Natural killer cell (primary cell): ENCODE data around the gene HOXA10. TPM values are rescaled to one million over a fixed set of nuclear protein-coding genes. Genes with fewer than 3 reads are reported as not detected.
A peak's percentile ranks its signal among the peaks of the same experiment; 100 is the strongest.

ENCODE experiments used
- ATAC-seq, 3 donors: fragments of 150-1000 bp in 2 of 3; fragments of 200-7000 bp in 1 of 3; cut with Tn5 transposase; 1 replicate in 1 of 3; 2 replicates in 2 of 3; pipeline ENCODE4 v1.10.0; 2021; ENCODE audit warnings: mild to moderate bottlenecking in 2 of 3, moderate library complexity in 2 of 3
- DNase-seq, 2 donors: peaks; one replicate each; pipeline versions ENCODE4 v3.0.0 to v3.0.0-alpha.2; 2013 to 2021; ENCODE audit warnings: mixed read lengths in 1 of 2
- H3K27ac ChIP-seq: one replicate; pipeline ENCODE4 v1.5.1; 2013; ENCODE audit warnings: mild to moderate bottlenecking, low read length
- H3K27me3 ChIP-seq: one replicate; pipeline ENCODE4 v1.6.1; 2013; ENCODE audit warnings: low read length; ENCODE audit not compliant: control insufficient read depth, insufficient read depth
- H3K36me3 ChIP-seq: one replicate; pipeline ENCODE4 v1.6.1; 2013; ENCODE audit warnings: low read length; ENCODE audit not compliant: control insufficient read depth, insufficient read depth
- H3K4me1 ChIP-seq: one replicate; pipeline ENCODE4 v1.6.1; 2013; ENCODE audit warnings: low read length; ENCODE audit not compliant: control insufficient read depth, insufficient read depth
- H3K4me3 ChIP-seq: one replicate; pipeline ENCODE4 v1.5.1; 2013; ENCODE audit warnings: low read length
- H3K9me3 ChIP-seq: one replicate; pipeline ENCODE4 v1.6.1; 2013; ENCODE audit warnings: low read length; ENCODE audit not compliant: control insufficient read depth, insufficient read depth
- H3K27ac Mint-ChIP-seq, 2 donors: one replicate each; pipeline ENCODE4 v1.8.0; 2022; ENCODE audit warnings: mild to moderate bottlenecking in 2 of 2, mixed read lengths in 2 of 2, moderate library complexity in 1 of 2
- H3K27me3 Mint-ChIP-seq, 2 donors: one replicate each; pipeline ENCODE4 v1.8.0; 2022; ENCODE audit warnings: low read depth in 2 of 2, mixed read lengths in 2 of 2
- H3K36me3 Mint-ChIP-seq: one replicate; pipeline ENCODE4 v1.8.0; 2022; ENCODE audit warnings: mixed read lengths
- H3K4me1 Mint-ChIP-seq, 2 donors: one replicate each; pipeline ENCODE4 v1.8.0; 2022; ENCODE audit warnings: mixed read lengths in 2 of 2
- H3K4me3 Mint-ChIP-seq: one replicate; pipeline ENCODE4 v1.8.0; 2022; ENCODE audit warnings: mild to moderate bottlenecking, moderate library complexity, mixed read lengths
- H3K9me3 Mint-ChIP-seq, 2 donors: one replicate each; pipeline ENCODE4 v1.8.0; 2022; ENCODE audit warnings: mixed read lengths in 2 of 2
- WGBS: methylation state at CpG from one replicate; pipeline ENCODE4 v1.1.7; 2013; ENCODE audit warnings: missing lambda C conversion rate; ENCODE audit not compliant: insufficient coverage; 5-methylcytosine and 5-hydroxymethylcytosine counted together
- intact Hi-C: fragments of 100-400 bp; cut with micrococcal nuclease; formaldehyde crosslinking; loops from one replicate; pipeline ENCODE4 v1.14.2; 2022
- total RNA-seq, 4 donors: library from RNA; stranded (reverse); fragments of 120-200 nt in 1 of 4; gene quantifications; one replicate each; pipeline versions ENCODE4 v1.2.3 to v1.2.4, GENCODE V29; 2013 to 2022
- TF ChIP-seq, protein P1 (sequence below): fragments of 200-600 bp; IDR thresholded peaks from one replicate; pipeline ENCODE4 v1.8.0; 2022; ENCODE audit warnings: antibody characterized with exemption

HOXA10 gene
- total RNA-seq, 3 donors from 2014 or later (not counting 1 experiment from before 2014, with no cell fraction given), result 0.82 to 3.3 (median 2.2) TPM

DNA sequence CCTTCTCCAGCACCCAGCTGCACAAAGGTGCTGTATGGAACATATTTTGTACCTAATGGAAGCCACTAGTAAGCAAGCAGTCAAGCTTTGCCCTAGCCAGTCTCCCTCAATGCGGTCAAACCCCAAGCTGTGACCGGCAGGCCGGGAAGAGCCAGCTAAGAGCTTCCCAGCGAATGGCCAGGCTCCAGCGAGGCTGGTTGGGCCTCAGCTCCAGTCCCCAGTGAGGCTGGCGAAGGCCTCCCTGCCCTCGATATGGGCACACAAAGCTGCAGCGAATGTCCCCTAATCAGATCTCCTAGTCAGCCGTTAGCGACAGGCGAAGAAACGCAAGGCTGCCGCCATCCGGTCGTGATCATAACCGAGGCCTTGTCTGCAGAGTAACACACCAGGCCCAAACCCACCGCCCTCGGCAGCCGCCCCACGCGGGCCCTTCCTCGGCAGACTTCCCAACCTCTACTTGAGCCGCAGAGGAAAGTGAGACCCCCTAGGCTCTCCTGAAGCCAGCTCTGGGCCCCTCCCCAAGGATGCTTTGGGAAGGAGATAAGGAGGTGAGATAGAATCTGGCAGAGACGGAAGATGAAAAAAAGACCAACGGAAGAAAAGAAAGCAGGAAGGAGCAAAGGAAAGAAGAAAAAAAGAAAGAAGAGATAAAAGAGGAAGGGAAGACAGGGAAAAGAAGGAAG is 5.7 kb downstream of the HOXA10 start:
- Mint-ChIP-seq H3K9me3 (no peaks in the 10 kb centered on the region), H3K27me3 (peaks cover 75 to 77% of the 10 kb centered on the region in 2 donors), H3K36me3 (peaks cover 20% of the 10 kb centered on the region), H3K27ac (peak overlapping the region; percentile 47 to 69), H3K4me3 (peak overlapping the region; percentile 70), H3K4me1 (peaks cover 44 to 61% of the 10 kb centered on the region in 2 donors)
- Histone ChIP-seq H3K27me3 (peaks cover 88% of the 10 kb centered on the region), H3K27ac (peak overlapping the region; percentile 57), H3K4me3 (no peak overlapping the region), H3K4me1 (peaks cover 85% of the 10 kb centered on the region), H3K9me3 (no peaks in the 10 kb centered on the region), H3K36me3 (no peaks in the 10 kb centered on the region)
- ATAC-seq (no peak), DNase-seq (peak in 1 of 2 donors; percentile 65)
- TF ChIP-seq, protein P1, sequence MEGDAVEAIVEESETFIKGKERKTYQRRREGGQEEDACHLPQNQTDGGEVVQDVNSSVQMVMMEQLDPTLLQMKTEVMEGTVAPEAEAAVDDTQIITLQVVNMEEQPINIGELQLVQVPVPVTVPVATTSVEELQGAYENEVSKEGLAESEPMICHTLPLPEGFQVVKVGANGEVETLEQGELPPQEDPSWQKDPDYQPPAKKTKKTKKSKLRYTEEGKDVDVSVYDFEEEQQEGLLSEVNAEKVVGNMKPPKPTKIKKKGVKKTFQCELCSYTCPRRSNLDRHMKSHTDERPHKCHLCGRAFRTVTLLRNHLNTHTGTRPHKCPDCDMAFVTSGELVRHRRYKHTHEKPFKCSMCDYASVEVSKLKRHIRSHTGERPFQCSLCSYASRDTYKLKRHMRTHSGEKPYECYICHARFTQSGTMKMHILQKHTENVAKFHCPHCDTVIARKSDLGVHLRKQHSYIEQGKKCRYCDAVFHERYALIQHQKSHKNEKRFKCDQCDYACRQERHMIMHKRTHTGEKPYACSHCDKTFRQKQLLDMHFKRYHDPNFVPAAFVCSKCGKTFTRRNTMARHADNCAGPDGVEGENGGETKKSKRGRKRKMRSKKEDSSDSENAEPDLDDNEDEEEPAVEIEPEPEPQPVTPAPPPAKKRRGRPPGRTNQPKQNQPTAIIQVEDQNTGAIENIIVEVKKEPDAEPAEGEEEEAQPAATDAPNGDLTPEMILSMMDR, result no peak
- intact Hi-C loops, result loop anchor here (10.0 kb wide), 1 partner anchor 76 kb away; the partner anchor contains the start of gene EVX1
- 18% methylated on average over 25 of the region's 25 CpGs for WGBS

DNA sequence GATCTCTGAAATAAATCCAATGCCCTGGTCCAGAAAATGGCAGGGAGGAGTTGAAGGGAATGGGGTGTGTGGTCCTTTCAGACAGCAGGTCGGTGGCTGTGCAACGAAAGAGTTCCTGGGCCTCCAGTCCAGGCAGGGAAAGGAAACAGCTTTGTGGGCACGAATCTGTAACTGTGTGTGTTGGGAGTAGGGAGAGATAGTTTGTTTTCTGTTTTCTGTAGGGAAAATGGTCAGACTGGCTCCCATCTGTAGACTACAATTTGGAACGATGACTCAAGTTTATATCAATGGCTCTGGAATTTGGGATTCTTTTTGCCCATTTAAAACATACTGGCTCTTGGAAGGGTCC is 6.2 kb downstream of the HOXA10 start:
- DNase-seq (no peak), ATAC-seq (no peak)
- peaks cover 84% of the 10 kb centered on the region for H3K27me3 ChIP-seq
- TF ChIP-seq, protein P1, result no peak
- Mint-ChIP-seq H3K4me1 (peaks cover 44 to 58% of the 10 kb centered on the region in 2 donors), H3K4me3 (no peak overlapping the region), H3K9me3 (no peaks in the 10 kb centered on the region), H3K36me3 (peaks cover 20% of the 10 kb centered on the region), H3K27me3 (peaks cover 80% of the 10 kb centered on the region in 2 donors), H3K27ac (peak overlapping the region in 1 of 2 donors; percentile 46)
- no peak overlapping the region for H3K4me3 ChIP-seq
- peaks cover 82% of the 10 kb centered on the region for H3K4me1 ChIP-seq
- no peaks in the 10 kb centered on the region for H3K9me3 ChIP-seq
- H3K27ac ChIP-seq, result peak overlapping the region; percentile 57
- intact Hi-C loops, result loop anchor here (10.0 kb wide), 1 partner anchor 77 kb away; the partner anchor contains the start of gene EVX1
- 35% methylated on average over 4 of the region's 4 CpGs for WGBS
- no peaks in the 10 kb centered on the region for H3K36me3 ChIP-seq

DNA sequence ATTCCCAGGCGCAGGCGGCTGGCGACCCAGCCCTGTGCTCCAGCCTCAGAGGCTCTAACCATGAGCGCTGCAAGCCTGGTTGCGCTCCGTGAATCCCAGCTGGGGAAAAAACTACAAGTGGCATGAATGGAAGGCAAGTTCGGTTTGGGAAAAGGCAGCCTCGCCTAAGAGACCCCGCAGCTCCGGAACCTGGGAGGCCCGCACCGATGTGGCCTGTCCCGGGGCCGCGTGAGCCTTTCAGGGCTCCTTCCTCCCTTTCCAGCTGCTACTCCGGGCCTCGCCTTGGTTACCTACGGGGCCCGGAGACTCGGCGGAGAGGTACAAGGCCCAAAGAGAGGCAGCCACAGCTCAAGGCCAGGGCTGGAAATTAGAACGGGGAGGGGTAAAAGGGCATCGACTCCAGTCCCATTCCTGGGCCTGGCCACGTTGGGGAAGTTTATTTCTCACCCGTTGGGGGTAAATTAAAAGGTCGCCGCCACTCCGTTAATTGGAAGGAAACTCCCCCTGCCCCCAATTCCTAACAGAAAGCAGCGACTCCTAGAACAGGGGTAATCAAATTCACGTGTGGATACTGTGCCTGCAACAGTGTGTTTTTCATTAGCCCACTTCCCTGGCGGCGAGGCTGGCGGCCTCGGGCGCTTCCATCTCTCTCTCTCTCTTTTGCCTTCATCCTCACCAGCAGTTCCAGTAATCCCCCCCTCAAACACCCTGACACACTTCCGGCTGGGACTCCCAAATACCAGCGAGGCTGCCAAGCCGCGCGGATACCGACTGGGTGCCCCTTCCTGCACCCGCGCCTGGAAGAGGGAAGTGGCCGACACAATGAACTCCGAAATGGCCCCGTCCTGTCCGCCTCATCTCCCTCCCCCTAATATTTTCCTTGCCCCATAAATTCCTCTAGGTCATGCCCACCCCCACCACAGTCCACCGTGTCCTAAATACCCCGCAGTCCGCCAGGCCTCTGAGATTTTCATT is 7.3 kb downstream of the HOXA10 start:
- Mint-ChIP-seq H3K9me3 (no peaks in the 10 kb centered on the region), H3K4me1 (peaks cover 36 to 48% of the 10 kb centered on the region in 2 donors), H3K27ac (peak overlapping the region; percentile 46 to 65), H3K4me3 (peak overlapping the region; percentile 78), H3K27me3 (peaks cover 82% of the 10 kb centered on the region in 2 donors), H3K36me3 (peaks cover 14% of the 10 kb centered on the region)
- Histone ChIP-seq H3K36me3 (no peaks in the 10 kb centered on the region), H3K9me3 (no peaks in the 10 kb centered on the region), H3K27ac (no peak overlapping the region), H3K4me3 (peak overlapping the region; percentile 40), H3K4me1 (peaks cover 73% of the 10 kb centered on the region), H3K27me3 (peaks cover 78% of the 10 kb centered on the region)
- DNase-seq, result peak in 1 of 2 donors; percentile 23
- intact Hi-C loops, result loop anchor here (10.0 kb wide), 1 partner anchor 78 kb away; the partner anchor contains the start of gene EVX1
- WGBS, result 24% methylated on average over 50 of the region's 50 CpGs
- TF ChIP-seq, protein P1, result no peak
- ATAC-seq, result no peak
